Measurements from ENCODE around the gene RPS15. TPM values are rescaled to one million over a fixed set of nuclear protein-coding genes. Genes with fewer than 3 reads are reported as not detected.

Gene RPS15
- total and polyA plus RNA-seq, 2 donors (not counting 3 experiments of a cell fraction or from before 2014, with no cell fraction given), result 1,260 to 3,270 TPM

GRCh38 chr19:1457031-1457739 lies 19.0 kb downstream of the RPS15 start:
- H3K9me3 ChIP-seq (replicated peaks; ENCODE audit: control insufficient read depth, insufficient read depth, low read length), result no peaks in the 10 kb centered on the region
- no peak overlapping the region for H3K4me3 ChIP-seq (replicated peaks in 1 of 3; ENCODE audit: insufficient read depth in 1 of 3, low read depth in 1 of 3, low read length in 3 of 3)
- no peaks in the 10 kb centered on the region for H3K79me2 ChIP-seq (ENCODE audit: control insufficient read depth, insufficient read depth, low read length)
- DNase-seq (ENCODE audit: low read depth, low spot score) (no peak), FAIRE-seq (no peak)
- no peak overlapping the region for H3K27ac ChIP-seq (ENCODE audit: insufficient read depth, low read depth, low read length)
- ChIA-PET POLR2A (no interaction called here), CTCF (no interaction called here)
- no TSS peak for BruUV-seq (replicated peaks)
- H3K4me1 ChIP-seq (ENCODE audit: control insufficient read depth, extremely low read depth, insufficient read depth, low read length), result no peaks in the 10 kb centered on the region
- no peak overlapping the region for H2AFZ ChIP-seq (ENCODE audit: low read depth, low read length)
- H3K27me3 ChIP-seq (ENCODE audit: control insufficient read depth in 2 of 2, insufficient read depth in 2 of 2, low read length in 2 of 2), result peaks cover 16 to 27% of the 10 kb centered on the region in 2 experiments
- no peak overlapping the region for H3K9ac ChIP-seq (replicated peaks; ENCODE audit: extremely low read depth, insufficient read depth, low read length)
- H3K36me3 ChIP-seq (ENCODE audit: control insufficient read depth in 2 of 2, extremely low read depth in 1 of 2, insufficient read depth in 2 of 2, low read length in 2 of 2), result no peaks in the 10 kb centered on the region
- H3K9me1 ChIP-seq (replicated peaks; ENCODE audit: control insufficient read depth, extremely low read depth, insufficient read depth, low read length), result no peaks in the 10 kb centered on the region
- intact Hi-C loops (cut with micrococcal nuclease), result no loop called here
- H3K4me2 ChIP-seq (ENCODE audit: insufficient read depth, low read length), result no peak overlapping the region
- H4K20me1 ChIP-seq (replicated peaks; ENCODE audit: control insufficient read depth, extremely low read depth, insufficient read depth, low read length), result no peaks in the 10 kb centered on the region
- dilution Hi-C loops (cut with MboI; ENCODE audit: extremely low pct_ligation_motif_present, low sequenced_read_pairs), result no loop called here
- peak in 1 of 2 donors; percentile 8 for TF ChIP-seq CTCF (IDR thresholded peaks at IDR 0.05; ENCODE audit: extremely low read depth in 1 of 2, insufficient read depth in 1 of 2, low read depth in 1 of 2, low read length in 2 of 2)
- no peak for TF ChIP-seq GATA2 (IDR thresholded peaks at IDR 0.05; ENCODE audit: insufficient read depth, insufficient read length, low read depth, low read length)
- TF ChIP-seq MYC (IDR thresholded peaks at IDR 0.05; ENCODE audit: low read depth, low read length), result no peak
- no peak for TF ChIP-seq MAX (IDR thresholded peaks at IDR 0.05; ENCODE audit: insufficient read depth, insufficient read length)

- CTCF ChIA-PET, result interaction anchor here (1.0 to 1.5 kb wide), 3 partner anchors 9 to 16 kb away, joined by 3 to 5 read pairs (median 5); no protein-coding TSS in a partner anchor
- peaks cover 15 to 22% of the 10 kb centered on the region in 2 experiments for H3K27me3 ChIP-seq (ENCODE audit: control insufficient read depth in 2 of 2, insufficient read depth in 2 of 2, low read length in 2 of 2)
- dilution Hi-C loops (cut with MboI; ENCODE audit: extremely low pct_ligation_motif_present, low sequenced_read_pairs), result no loop called here
These were observed 19.7 kb downstream of the RPS15 start for GRCh38 chr19:1457892-1458291.

More at GRCh38 chr19:1457892-1458291, 19.7 kb downstream of the RPS15 start:
- no peak for TF ChIP-seq EZH2 (IDR thresholded peaks at IDR 0.05; ENCODE audit: borderline replicate concordance, low read depth, low read length, severe bottlenecking)
- TF ChIP-seq POLR2AphosphoS5 (IDR thresholded peaks at IDR 0.05; ENCODE audit: insufficient read depth, low read depth, low read length), result no peak
- no peak for TF ChIP-seq GATA2 (IDR thresholded peaks at IDR 0.05; ENCODE audit: insufficient read depth, insufficient read length, low read depth, low read length)
- no peak for TF ChIP-seq CTCF (IDR thresholded peaks at IDR 0.05; ENCODE audit: extremely low read depth in 1 of 2, insufficient read depth in 1 of 2, low read depth in 1 of 2, low read length in 2 of 2)
- FAIRE-seq (no peak), DNase-seq (ENCODE audit: low read depth, low spot score) (no peak)
- H4K20me1 ChIP-seq (replicated peaks; ENCODE audit: control insufficient read depth, extremely low read depth, insufficient read depth, low read length), result no peaks in the 10 kb centered on the region
- no peak overlapping the region for H2AFZ ChIP-seq (ENCODE audit: low read depth, low read length)
- no peak overlapping the region for H3K9ac ChIP-seq (replicated peaks; ENCODE audit: extremely low read depth, insufficient read depth, low read length)
- H3K4me1 ChIP-seq (ENCODE audit: control insufficient read depth, extremely low read depth, insufficient read depth, low read length), result no peaks in the 10 kb centered on the region
- no TSS peak for BruUV-seq (replicated peaks)
- H3K36me3 ChIP-seq (ENCODE audit: control insufficient read depth in 2 of 2, extremely low read depth in 1 of 2, insufficient read depth in 2 of 2, low read length in 2 of 2), result no peaks in the 10 kb centered on the region
- intact Hi-C loops (cut with micrococcal nuclease), result no loop called here
- H3K9me1 ChIP-seq (replicated peaks; ENCODE audit: control insufficient read depth, extremely low read depth, insufficient read depth, low read length), result no peaks in the 10 kb centered on the region
- POLR2A ChIA-PET, result no interaction called here
- no peaks in the 10 kb centered on the region for H3K79me2 ChIP-seq (ENCODE audit: control insufficient read depth, insufficient read depth, low read length)
- no peak overlapping the region for H3K4me2 ChIP-seq (ENCODE audit: insufficient read depth, low read length)
- H3K9me3 ChIP-seq (replicated peaks; ENCODE audit: control insufficient read depth, insufficient read depth, low read length), result no peaks in the 10 kb centered on the region
- H3K27ac ChIP-seq (ENCODE audit: insufficient read depth, low read depth, low read length), result no peak overlapping the region
- H3K4me3 ChIP-seq (replicated peaks in 1 of 3; ENCODE audit: insufficient read depth in 1 of 3, low read depth in 1 of 3, low read length in 3 of 3), result no peak overlapping the region
